Measurements from ENCODE around the gene NEDD8. TPM values are rescaled to one million over a fixed set of nuclear protein-coding genes. Genes with fewer than 3 reads are reported as not detected.

NEDD8 gene
- total and polyA plus RNA-seq, 2 donors (not counting 1 experiment from before 2014, with no cell fraction given), result 86.7 to 98.5 TPM

- Histone ChIP-seq H2AFZ (ENCODE audit: insufficient read depth, low read depth, low read length, poor library complexity, severe bottlenecking) (peak overlapping the region; percentile 82), H3K36me3 (replicated peaks in 1 of 2; ENCODE audit: control extremely low read depth in 1 of 2, control insufficient read depth in 1 of 2, extremely low read depth in 1 of 2, insufficient read depth in 2 of 2, low read length in 1 of 2) (peaks cover 0 to 4% of the 10 kb centered on the region in 2 experiments), H3K79me2 (ENCODE audit: control insufficient read depth, insufficient read depth, low read length) (no peaks in the 10 kb centered on the region), H4K20me1 (ENCODE audit: control insufficient read depth, insufficient read depth, low read length, poor library complexity, severe bottlenecking) (no peaks in the 10 kb centered on the region), H3K4me3 (ENCODE audit: control extremely low read depth in 1 of 5, extremely low read depth in 1 of 5, insufficient read depth in 1 of 5, low read depth in 2 of 5, low read length in 4 of 5) (no peak overlapping the region), H3K27me3 (replicated peaks in 1 of 4; ENCODE audit: control extremely low read depth in 1 of 4, control insufficient read depth in 3 of 4, insufficient read depth in 4 of 4, low read length in 3 of 4) (no peaks in the 10 kb centered on the region), H3K9me3 (ENCODE audit: control extremely low read depth in 1 of 3, control insufficient read depth in 2 of 3, insufficient read depth in 1 of 3, low read length in 2 of 3) (no peaks in the 10 kb centered on the region), H3K4me2 (replicated peaks; ENCODE audit: low read depth, low read length, poor library complexity, severe bottlenecking) (no peak overlapping the region), H3K9ac (ENCODE audit: low read length) (no peak overlapping the region), H3K27ac (ENCODE audit: low read length in 2 of 2) (peak overlapping the region in 1 of 2 donors; percentile 35), H3K4me1 (ENCODE audit: control insufficient read depth in 2 of 2, insufficient read depth in 2 of 2, low read length in 2 of 2) (peaks cover 15 to 22% of the 10 kb centered on the region in 2 donors)
- ATAC-seq (ENCODE audit: low read depth), result no peak
- POLR2A ChIA-PET, result interaction anchor here (0.9 to 1.6 kb wide), 4 partner anchors 24 to 61 kb away, joined by 3 to 12 read pairs (median 4); partner anchors contain the start of genes DHRS1, NOP9 and RABGGTA
- TF ChIP-seq EZH2 (IDR thresholded peaks at IDR 0.05; ENCODE audit: borderline replicate concordance, insufficient read depth, low read depth, low read length, poor library complexity, severe bottlenecking) (no peak), CTCF (IDR thresholded peaks at IDR 0.05) (no peak)
- intact Hi-C loops (cut with micrococcal nuclease), result loop anchor here (1.0 to 10.0 kb wide), 2 partner anchors 24 to 233 kb away; partner anchors contain the start of gene RABGGTA
- CTCF ChIA-PET, result interaction anchor here (0.7 to 8.8 kb wide), 14 partner anchors 8 to 603 kb away, joined by 3 to 254 read pairs (median 4); partner anchors contain the start of genes ADCY4, CIDEB, DHRS1 and IRF9
- Mint-ChIP-seq H3K27ac (peak overlapping the region; percentile 77), H3K9me3 (ENCODE audit: insufficient read depth) (no peaks in the 10 kb centered on the region), H3K4me3 (peak overlapping the region; percentile 17), H3K4me1 (peaks cover 24% of the 10 kb centered on the region), H3K27me3 (no peaks in the 10 kb centered on the region)
- DNase-seq, result no peak
- 86% methylated on average over 7 of the region's 7 CpGs for WGBS (ENCODE audit: insufficient coverage)
These were observed 15.3 kb upstream of the NEDD8 start for GRCh38 chr14:24247422-24247821.

- peak overlapping the region; percentile 56 for H3K4me3 Mint-ChIP-seq
- DNase-seq (peak; percentile 62), ATAC-seq (ENCODE audit: low read depth) (no peak)
- Histone ChIP-seq H3K9ac (ENCODE audit: low read length) (peak overlapping the region; percentile 17), H3K4me3 (ENCODE audit: control extremely low read depth in 1 of 5, extremely low read depth in 1 of 5, insufficient read depth in 1 of 5, low read depth in 2 of 5, low read length in 4 of 5) (peak overlapping the region in 1 of 5 experiments; percentile 3), H3K79me2 (ENCODE audit: control insufficient read depth, insufficient read depth, low read length) (peaks cover 3% of the 10 kb centered on the region), H3K27ac (ENCODE audit: low read length in 2 of 2) (peak overlapping the region; percentile 31 to 35), H3K36me3 (replicated peaks in 1 of 2; ENCODE audit: control extremely low read depth in 1 of 2, control insufficient read depth in 1 of 2, extremely low read depth in 1 of 2, insufficient read depth in 2 of 2, low read length in 1 of 2) (no peaks in the 10 kb centered on the region), H4K20me1 (ENCODE audit: control insufficient read depth, insufficient read depth, low read length, poor library complexity, severe bottlenecking) (peaks cover 4% of the 10 kb centered on the region), H3K4me2 (replicated peaks; ENCODE audit: low read depth, low read length, poor library complexity, severe bottlenecking) (peak overlapping the region; percentile 60), H2AFZ (ENCODE audit: insufficient read depth, low read depth, low read length, poor library complexity, severe bottlenecking) (peak overlapping the region; percentile 82), H3K27me3 (replicated peaks in 1 of 4; ENCODE audit: control extremely low read depth in 1 of 4, control insufficient read depth in 3 of 4, insufficient read depth in 4 of 4, low read length in 3 of 4) (no peaks in the 10 kb centered on the region), H3K9me3 (ENCODE audit: control extremely low read depth in 1 of 3, control insufficient read depth in 2 of 3, insufficient read depth in 1 of 3, low read length in 2 of 3) (no peaks in the 10 kb centered on the region), H3K4me1 (ENCODE audit: control insufficient read depth in 2 of 2, insufficient read depth in 2 of 2, low read length in 2 of 2) (peaks cover 17 to 24% of the 10 kb centered on the region in 2 donors)
- intact Hi-C loops (cut with micrococcal nuclease), result loop anchor here (1.0 to 10.0 kb wide), 2 partner anchors 25 to 232 kb away; partner anchors contain the start of gene RABGGTA
- H3K4me1 Mint-ChIP-seq, result peaks cover 27% of the 10 kb centered on the region
- H3K27ac Mint-ChIP-seq, result peak overlapping the region; percentile 83
- no peak for TF ChIP-seq EZH2 (IDR thresholded peaks at IDR 0.05; ENCODE audit: borderline replicate concordance, insufficient read depth, low read depth, low read length, poor library complexity, severe bottlenecking)
- no peak for TF ChIP-seq CTCF (IDR thresholded peaks at IDR 0.05)
- 89% methylated on average over 2 of the region's 3 CpGs for WGBS (ENCODE audit: insufficient coverage)
- ChIA-PET POLR2A (interaction anchor here (0.7 to 1.6 kb wide), 5 partner anchors 24 to 61 kb away, joined by 3 to 12 read pairs (median 5); partner anchors contain the start of genes DHRS1, NOP9 and RABGGTA), CTCF (interaction anchor here (0.6 to 8.8 kb wide), 17 partner anchors 9 to 603 kb away, joined by 3 to 254 read pairs (median 4); partner anchors contain the start of genes ADCY4, CIDEB, DHRS1 and IRF9)
- H3K27me3 Mint-ChIP-seq, result no peaks in the 10 kb centered on the region
- H3K9me3 Mint-ChIP-seq (ENCODE audit: insufficient read depth), result no peaks in the 10 kb centered on the region
These were observed 14.6 kb upstream of the NEDD8 start for GRCh38 chr14:24246765-24247212.
